GM18951 (cell line): Measurements from ENCODE around the gene WWOX.

Experiments
- POLR2A ChIP-seq: IDR thresholded peaks from 4 replicates; pipeline ENCODE4 v1.6.1; 2011; ENCODE audit warnings: mild to moderate bottlenecking; ENCODE audit not compliant: insufficient read length, insufficient read depth; ENCODE audit errors: extremely low read depth
- in situ Hi-C: fragments of 300-500 bp; cut with MboI; formaldehyde crosslinking; loops from one replicate; pipeline ENCODE4 v1.12.0; 2022; ENCODE audit warnings: low sequenced_read_pairs, mixed read lengths, inconsistent platforms; ENCODE audit not compliant: unreplicated experiment

WWOX gene

DNA sequence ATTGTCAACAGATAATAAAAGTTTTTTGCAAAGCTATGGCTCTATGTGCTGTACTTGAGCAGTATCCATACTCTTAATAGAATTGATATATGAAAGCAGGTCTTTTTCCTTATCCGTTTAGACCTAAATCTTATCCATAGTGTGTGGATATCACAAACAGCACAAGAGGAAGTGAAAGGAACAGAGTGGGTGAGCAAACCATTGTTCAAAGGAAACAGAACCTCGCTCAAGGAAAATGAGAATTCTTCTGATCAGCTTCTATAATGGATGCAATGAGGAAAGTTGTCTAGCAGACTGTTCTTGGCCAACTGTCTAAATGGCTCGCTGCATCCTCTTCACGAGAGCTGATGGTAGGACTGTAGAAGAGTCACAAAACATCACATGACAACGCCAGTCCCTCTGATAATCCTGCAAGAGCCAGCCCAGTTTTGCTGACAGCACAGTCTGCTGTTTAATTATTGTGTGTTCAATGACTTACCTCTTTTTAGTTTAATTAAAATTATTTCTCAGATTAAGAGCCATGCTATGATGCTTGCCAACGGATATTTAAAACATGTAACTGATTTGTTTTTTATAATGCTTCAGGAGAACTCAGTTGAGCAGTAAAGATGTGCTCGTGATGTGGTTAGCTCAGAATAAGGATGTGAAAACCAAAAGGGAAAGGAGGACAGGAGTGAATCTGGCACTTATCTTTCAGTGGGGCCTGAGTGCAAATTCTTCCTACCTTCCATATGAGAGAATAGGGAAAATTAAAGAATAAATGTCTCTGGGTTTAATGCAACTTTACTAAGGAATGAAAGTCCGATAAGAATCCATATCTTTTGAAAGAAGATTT lies 38.5 kb downstream of the WWOX start:
- in situ Hi-C loops = no loop called here
- no peak for TF ChIP-seq POLR2A

DNA sequence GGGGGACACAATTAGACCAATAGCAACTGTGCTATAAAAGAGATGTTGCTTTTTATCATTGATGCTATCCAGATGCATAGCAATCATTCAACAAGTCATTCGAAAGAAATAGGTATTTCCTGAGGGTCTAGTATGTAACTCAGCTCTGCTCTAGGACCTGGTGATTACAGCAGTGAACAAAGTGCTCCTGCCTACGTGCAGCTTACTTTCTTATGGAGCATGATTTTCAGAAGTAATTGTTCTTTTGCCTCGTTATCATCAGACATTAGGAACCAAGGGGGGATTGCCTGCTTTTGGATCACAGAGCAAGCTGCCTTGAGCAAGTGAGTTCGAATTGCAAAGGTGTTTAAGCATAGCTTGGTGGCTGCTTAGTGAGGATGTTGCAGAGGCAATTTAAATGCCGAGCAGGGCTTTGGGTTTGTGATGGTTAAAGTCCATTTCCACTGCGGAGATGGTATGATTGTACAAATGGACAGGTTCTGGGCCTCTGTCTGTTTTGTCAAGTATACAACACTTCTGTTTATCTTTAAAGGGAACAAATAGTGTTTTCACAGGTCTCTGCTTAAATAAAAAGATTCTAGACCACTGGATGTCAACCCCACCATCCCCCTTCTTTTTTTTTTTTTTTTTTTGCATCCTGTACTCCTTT lies 41.5 kb downstream of the WWOX start:
- no peak for TF ChIP-seq POLR2A

DNA sequence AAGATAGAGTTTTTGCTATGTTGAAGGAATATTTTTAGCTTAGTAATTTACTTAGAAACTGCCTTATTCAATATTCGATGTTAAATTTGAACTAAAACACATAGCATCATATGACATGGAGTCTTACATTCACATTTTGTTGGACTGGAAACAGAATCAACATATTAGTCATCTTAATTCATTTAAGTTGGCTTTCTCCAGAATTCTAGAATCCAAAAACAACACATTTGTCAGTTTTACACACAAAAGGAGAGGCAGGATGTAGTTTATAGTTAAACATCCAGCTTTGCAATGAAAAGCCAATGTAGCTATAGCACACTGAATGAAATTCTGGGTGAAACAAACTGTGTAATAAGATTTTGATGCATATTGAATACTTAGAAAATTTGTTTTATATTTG lies 43.3 kb downstream of the WWOX start:
- in situ Hi-C loops = no loop called here
- no peak for TF ChIP-seq POLR2A

More for the DNA sequence above, 41.5 kb downstream of the WWOX start:
- in situ Hi-C loops = no loop called here

DNA sequence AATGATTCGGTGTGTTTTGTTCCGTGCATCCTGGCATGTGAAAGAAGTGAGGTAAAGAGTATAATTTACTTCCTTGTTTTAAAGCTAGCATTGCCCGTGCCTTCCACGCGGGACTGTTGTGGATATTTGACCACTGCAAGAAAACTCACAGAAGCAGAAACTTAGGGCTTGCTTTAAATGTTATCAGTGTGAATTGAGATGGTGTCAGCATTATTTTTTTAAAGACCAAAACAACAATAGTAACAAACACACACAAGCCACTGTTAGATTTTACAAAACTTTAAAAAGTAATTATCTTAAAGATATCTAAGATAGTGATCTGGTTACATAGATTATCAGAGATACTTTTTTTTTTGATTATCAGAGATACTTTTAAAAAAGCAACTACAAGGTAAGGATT lies 47.4 kb downstream of the WWOX start:
- no peak for TF ChIP-seq POLR2A
- in situ Hi-C loops = no loop called here

DNA sequence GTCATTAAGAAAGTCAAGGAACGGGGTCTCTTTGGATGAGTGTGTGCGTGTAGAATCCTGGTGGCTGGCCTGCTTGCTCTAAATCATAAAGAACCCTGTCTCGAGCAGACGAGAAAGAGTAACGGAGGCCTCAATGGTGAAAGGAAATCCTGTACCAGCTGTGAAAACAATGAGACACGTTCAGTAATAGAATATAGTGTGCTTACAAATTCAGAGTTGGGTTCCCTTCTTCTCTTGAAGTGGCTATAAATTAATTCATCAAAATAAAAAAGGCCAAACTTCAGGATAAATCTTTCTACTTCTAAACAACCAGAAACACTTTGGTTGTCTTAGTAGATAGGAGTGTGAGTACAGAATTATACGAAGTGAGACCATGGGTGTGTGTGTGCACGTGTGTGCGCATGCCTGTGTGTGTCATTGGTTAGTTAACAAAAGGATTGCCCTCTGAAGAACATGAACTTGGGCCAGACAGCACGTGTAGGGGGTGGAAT lies 48.5 kb downstream of the WWOX start:
- in situ Hi-C loops = no loop called here
- no peak for TF ChIP-seq POLR2A

DNA sequence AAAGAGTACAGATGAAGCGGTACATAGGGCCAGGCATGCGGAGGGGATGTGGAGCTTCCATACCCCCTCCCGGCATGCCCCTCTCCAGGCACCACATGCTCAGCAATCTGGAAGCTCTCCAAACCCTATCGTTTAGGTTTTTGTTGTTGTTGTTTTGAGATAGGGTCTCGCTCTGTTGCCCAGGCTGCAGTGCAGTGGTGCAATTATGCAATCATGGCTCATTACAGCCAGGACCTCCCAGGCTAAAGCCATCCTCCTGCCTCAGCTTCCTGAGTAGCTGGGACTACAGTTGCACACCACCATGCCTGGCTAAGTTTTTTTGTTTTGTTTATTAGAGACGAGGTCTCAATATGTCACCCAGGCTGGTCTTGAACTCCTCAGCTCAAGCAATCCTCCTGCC lies 50.8 kb downstream of the WWOX start:
- in situ Hi-C loops = no loop called here
- no peak for TF ChIP-seq POLR2A

DNA sequence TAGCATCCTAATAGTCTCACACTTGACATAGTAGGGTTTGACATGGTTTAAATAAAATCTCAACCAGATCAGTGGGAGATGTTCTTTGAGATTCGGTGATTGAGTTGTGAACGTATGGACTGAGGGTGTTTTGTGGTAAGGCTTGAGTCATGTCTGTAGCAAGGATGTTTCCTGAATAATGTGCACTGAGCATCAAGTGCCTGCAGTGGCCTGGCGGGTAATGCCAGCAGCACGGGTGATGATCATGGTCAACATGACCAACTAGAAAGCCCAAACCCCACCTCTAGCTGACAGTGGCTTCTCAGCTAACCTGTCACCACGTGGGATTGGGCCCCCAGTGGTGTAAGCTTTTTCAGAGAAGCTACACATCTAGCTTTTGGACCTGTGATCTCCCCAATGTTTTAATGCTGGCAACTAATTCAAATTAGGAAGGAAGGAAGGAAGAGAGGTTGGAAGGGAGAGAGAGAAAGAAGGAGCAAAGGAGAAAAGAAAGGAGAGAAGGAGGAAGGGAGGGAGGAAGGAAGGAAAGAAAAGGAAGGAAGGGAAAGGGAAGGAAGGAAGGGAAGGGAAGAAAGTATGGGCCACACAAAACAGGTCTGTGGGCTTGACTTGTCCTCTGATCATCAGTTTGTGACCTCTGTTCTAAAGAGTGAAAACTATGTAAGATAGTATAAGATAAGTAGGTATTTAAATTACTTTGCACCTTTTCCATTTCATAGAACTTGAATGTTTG lies 55.4 kb downstream of the WWOX start:
- in situ Hi-C loops = no loop called here
- no peak for TF ChIP-seq POLR2A

DNA sequence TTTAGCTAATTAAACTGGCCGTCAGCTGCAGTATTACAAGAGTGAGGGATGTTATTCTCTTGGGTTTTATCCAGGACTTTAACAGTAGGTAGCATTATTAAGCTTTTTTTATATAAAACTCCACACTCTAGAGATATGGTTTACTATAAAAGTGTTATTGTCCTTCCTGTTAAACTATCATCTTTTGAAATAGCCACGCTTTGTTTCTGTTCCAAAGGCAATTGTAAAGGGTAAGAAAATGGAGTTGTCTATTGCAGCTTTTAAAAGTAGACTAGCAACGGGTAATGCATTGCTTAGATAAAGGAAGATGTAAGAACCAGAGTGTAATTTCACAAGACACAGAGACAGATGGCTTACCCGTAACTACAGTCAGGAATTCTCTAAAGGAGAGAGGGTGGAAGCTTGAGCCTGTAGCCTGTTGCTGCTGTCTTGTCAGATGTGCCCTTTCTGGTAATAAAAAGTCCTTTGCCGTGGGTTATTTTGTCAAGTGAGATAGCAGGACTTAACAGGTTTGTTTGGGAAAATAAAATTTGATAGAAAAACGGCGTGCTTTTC lies 56.4 kb downstream of the WWOX start:
- in situ Hi-C loops = no loop called here
- no peak for TF ChIP-seq POLR2A

DNA sequence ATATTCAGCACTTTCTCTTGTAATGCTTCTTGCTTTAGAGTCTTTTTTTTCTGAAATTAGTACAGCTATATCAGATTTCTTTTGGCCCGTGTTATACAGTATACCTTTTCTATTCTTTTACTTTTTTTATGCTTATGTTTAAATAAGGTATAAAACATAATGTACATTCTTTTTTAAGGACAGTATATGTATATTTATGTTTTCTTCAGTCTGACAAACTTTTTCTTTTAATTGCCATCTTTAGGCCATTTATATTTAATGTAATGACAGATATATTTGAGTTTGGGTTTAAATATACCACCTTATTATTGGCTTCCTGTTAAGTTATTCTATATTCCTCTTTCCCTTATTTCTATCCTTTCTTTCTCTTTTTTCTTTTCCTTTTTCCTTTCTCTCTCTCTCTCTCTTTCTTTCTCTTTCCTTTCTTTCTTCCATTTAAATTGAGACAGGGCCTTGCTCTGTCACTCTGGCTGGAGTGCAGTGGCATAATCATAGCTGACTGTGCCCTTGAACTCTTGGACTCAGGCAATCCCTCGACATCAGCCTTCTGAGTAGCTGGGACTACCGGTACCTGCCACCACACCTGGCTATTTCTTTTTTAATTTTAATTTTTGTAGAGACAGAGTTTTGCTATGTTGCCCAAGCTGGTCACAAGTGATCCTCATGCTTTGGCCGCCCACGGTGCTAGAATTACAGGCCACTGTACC lies 61.7 kb downstream of the WWOX start:
- in situ Hi-C loops = no loop called here
- TF ChIP-seq POLR2A = no peak

DNA sequence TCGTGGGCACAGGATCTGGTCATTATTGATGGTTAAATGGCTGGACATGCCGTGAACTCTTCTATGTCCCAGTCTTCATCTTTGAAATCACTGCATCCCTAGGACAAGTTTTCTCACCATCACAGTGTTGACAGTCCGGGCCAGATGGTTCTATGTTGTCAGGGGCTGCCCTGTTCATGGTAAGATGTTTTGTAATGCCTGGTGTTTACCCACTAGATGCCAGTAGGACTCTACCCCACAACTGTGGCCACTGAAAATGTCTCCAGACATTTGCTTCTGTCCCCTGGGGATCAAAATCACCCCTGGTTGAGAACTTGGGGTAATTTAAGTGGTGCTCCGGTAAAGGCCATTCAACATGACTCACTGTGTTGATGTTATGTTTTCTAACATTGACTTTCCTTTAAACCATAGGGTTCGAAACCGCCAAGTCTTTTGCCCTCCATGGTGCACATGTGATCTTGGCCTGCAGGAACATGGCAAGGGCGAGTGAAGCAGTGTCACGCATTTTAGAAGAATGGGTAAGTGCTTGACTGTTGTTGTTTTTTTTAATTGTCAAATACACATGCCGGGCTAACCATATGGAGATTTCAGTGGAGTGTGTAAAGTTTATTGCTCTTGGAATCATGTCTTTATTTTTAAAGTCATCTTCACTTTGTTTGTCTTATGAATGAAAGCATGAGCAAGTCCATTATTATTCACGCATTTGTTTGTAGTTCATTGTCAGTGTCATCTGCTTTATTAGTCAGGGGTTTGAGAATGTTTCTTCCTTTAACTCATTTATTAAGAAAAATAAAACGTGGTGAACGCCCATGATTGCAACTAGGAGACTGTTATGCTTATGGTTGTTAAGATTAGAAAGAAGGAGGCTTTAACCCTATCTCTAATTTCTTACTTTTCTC lies 64.6 kb downstream of the WWOX start:
- no peak for TF ChIP-seq POLR2A

DNA sequence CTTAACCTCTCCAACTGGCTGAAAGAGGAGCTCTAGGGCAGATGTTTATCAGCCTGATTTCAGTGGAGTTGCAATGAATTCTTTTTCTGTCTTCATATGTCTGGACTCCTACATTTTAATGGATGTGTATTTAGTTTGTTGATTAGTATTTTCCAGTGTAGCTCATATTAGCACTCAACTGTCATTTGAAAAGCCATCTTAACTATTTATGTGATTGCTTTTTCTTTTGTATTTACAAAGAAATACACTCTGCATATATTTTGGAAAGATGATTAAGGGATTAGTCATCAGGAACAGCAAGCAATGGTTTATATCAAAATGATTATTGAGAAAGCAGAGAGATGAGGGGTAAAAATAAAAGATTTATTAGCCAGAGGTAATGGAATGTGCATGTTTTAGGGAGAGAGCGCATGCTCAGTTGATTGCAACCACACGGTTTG lies 71.1 kb downstream of the WWOX start:
- TF ChIP-seq POLR2A = no peak
- in situ Hi-C loops = no loop called here

More for the DNA sequence above, 64.6 kb downstream of the WWOX start:
- in situ Hi-C loops = no loop called here

DNA sequence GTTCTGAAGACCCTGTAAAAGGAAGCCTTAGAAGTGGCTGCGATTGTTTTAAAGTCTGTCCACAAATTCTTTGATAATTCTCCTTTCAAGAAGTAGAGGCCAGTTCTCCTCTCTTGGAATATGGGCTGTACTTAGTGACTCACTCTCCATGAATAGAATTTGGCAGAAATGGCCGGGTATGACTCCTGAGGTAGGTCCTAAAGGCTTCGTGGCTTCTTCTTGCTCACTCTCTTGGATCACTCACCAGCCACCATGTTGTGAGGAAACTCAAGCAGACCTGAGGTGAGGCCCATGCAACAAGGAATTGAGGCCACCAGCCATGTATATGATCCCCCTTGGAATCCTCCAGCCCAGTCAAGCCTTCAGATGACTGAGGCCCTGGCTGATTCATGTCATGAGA lies 75.8 kb downstream of the WWOX start:
- no peak for TF ChIP-seq POLR2A
- in situ Hi-C loops = no loop called here
